H1 (cell line): Measurements from ENCODE around the gene TFG. TPM values are rescaled to one million over a fixed set of nuclear protein-coding genes. Genes with fewer than 3 reads are reported as not detected.

Experiments
- CTCF ChIA-PET: fragments of 300-600 bp; sonication (Branson Sonifier 250); formaldehyde crosslinking; loops from one replicate; lab custom pipeline; 2021; ENCODE audit not compliant: partially characterized antibody; lab: Charles Lee
- POLR2A ChIA-PET: fragments of 300-600 bp; sonication (Branson Sonifier 250); formaldehyde crosslinking; loops from one replicate; lab custom pipeline; 2021; ENCODE audit warnings: inconsistent platforms; ENCODE audit not compliant: partially characterized antibody; lab: Charles Lee
- DNase-seq, 2 experiments: peaks; one replicate each; pipeline versions ENCODE4 v3.0.0 to v3.0.0-alpha.2; 2010 to 2022; ENCODE audit warnings: low spot score in 2 of 2, low read depth in 1 of 2, mixed read lengths in 1 of 2
- FAIRE-seq: peaks from 2 replicates; lab custom pipeline; 2011; peaks lifted over from hg19 to GRCh38; lab: Jason Lieb, UNC
- H2AFZ ChIP-seq: 2 replicates; pipeline ENCODE4 v1.8.1; 2012; ENCODE audit warnings: low read length, inconsistent platforms
- H2AK5ac ChIP-seq: 2 replicates; pipeline ENCODE4 v1.6.1; 2013; ENCODE audit warnings: low read depth, low read length
- H2BK120ac ChIP-seq: replicated peaks from 2 replicates; pipeline ENCODE3; 2013; ENCODE audit warnings: low read depth, low read length, inconsistent platforms
- H2BK12ac ChIP-seq: 2 replicates; pipeline ENCODE4 v1.6.1; 2013; ENCODE audit warnings: low read depth, low read length
- H2BK15ac ChIP-seq: 2 replicates; pipeline ENCODE4 v1.6.1; 2013; ENCODE audit warnings: low read length
- H2BK20ac ChIP-seq: 2 replicates; pipeline ENCODE4 v1.6.1; 2013; ENCODE audit warnings: low read length
- H2BK5ac ChIP-seq: 2 replicates; pipeline ENCODE4 v1.6.1; 2013; ENCODE audit warnings: low read depth, low read length
- H3K14ac ChIP-seq: 2 replicates; pipeline ENCODE4 v1.6.1; 2013; ENCODE audit warnings: inconsistent platforms; ENCODE audit not compliant: insufficient read length
- H3K18ac ChIP-seq: 2 replicates; pipeline ENCODE4 v1.6.1; 2013; ENCODE audit warnings: low read length; ENCODE audit errors: extremely low read depth
- H3K23ac ChIP-seq: 2 replicates; pipeline ENCODE4 v1.6.1; 2013; ENCODE audit warnings: inconsistent platforms; ENCODE audit not compliant: insufficient read length
- H3K23me2 ChIP-seq: 2 replicates; pipeline ENCODE4 v1.6.1; 2013; ENCODE audit warnings: low read depth, low read length
- H3K27ac ChIP-seq: 2 replicates; pipeline ENCODE4 v1.6.1; 2011; ENCODE audit warnings: low read depth, low read length, inconsistent platforms
- H3K27me3 ChIP-seq, 4 experiments: replicated peaks in 1 of 4; 1 replicate in 1 of 4; 2 replicates in 3 of 4; pipeline versions ENCODE4 v1.6.1 to v1.8.1; 2011 to 2013; ENCODE audit warnings: low read length in 3 of 4, mild to moderate bottlenecking in 3 of 4, inconsistent platforms in 2 of 4, mixed read lengths in 2 of 4, moderate library complexity in 1 of 4; ENCODE audit not compliant: control insufficient read depth in 3 of 4, insufficient read depth in 3 of 4; ENCODE audit errors: extremely low read depth in 1 of 4
- H3K36me3 ChIP-seq, 4 experiments: 2 replicates each; pipeline versions ENCODE4 v1.6.1 to v1.8.1; 2011 to 2013; ENCODE audit warnings: mild to moderate bottlenecking in 4 of 4, low read length in 3 of 4, moderate library complexity in 2 of 4, control low read depth in 1 of 4, inconsistent platforms in 1 of 4; ENCODE audit not compliant: insufficient read depth in 4 of 4, control insufficient read depth in 2 of 4
- H3K4ac ChIP-seq: replicated peaks from 2 replicates; pipeline ENCODE3; 2013; ENCODE audit warnings: low read length, low read depth, mixed read lengths, inconsistent platforms; ENCODE audit not compliant: insufficient read length
- H3K4me1 ChIP-seq, 4 experiments: replicated peaks in 1 of 4; 1 replicate in 1 of 4; 2 replicates in 3 of 4; pipeline versions ENCODE4 v1.6.1 to v1.8.1; 2011 to 2013; ENCODE audit warnings: low read length in 3 of 4, inconsistent platforms in 2 of 4, mixed read lengths in 1 of 4; ENCODE audit not compliant: insufficient read depth in 4 of 4, control insufficient read depth in 3 of 4
- H3K4me2 ChIP-seq, 2 experiments: 2 replicates each; pipeline versions ENCODE4 v1.6.1 to v1.8.1; 2011 to 2013; ENCODE audit warnings: low read depth in 2 of 2, low read length in 2 of 2, control low read depth in 1 of 2, inconsistent platforms in 1 of 2, mild to moderate bottlenecking in 1 of 2; ENCODE audit not compliant: insufficient read depth in 1 of 2
- H3K4me3 ChIP-seq, 4 experiments: fragments of 200-600, 300-600 bp in 1 of 4; sonication (generic), shearing (Covaris generic), sonication (Bioruptor Twin) in 1 of 4; 2 replicates each; pipeline versions ENCODE4 v1.5.1 to v1.8.1; 2011 to 2016; ENCODE audit warnings: low read length in 4 of 4, low read depth in 3 of 4, control low read depth in 2 of 4, inconsistent platforms in 2 of 4, mild to moderate bottlenecking in 2 of 4, mixed read lengths in 1 of 4, moderate library complexity in 1 of 4; ENCODE audit not compliant: insufficient read depth in 2 of 4; ENCODE audit errors: extremely low read depth in 1 of 4
- H3K56ac ChIP-seq: replicated peaks from 2 replicates; pipeline ENCODE3; 2013; ENCODE audit warnings: low read depth, mild to moderate bottlenecking, mixed read lengths, low read length, inconsistent platforms; ENCODE audit not compliant: insufficient read length
- H3K79me1 ChIP-seq: 2 replicates; pipeline ENCODE4 v1.6.1; 2013; ENCODE audit warnings: low read depth, low read length, control low read depth
- H3K79me2 ChIP-seq, 2 experiments: 2 replicates each; pipeline versions ENCODE4 v1.6.1 to v1.8.1; 2012 to 2013; ENCODE audit warnings: low read length in 2 of 2, mild to moderate bottlenecking in 2 of 2, inconsistent platforms in 1 of 2; ENCODE audit not compliant: insufficient read depth in 2 of 2, control insufficient read depth in 1 of 2
- H3K9ac ChIP-seq, 4 experiments: replicated peaks in 1 of 4; 1 replicate in 1 of 4; 2 replicates in 3 of 4; pipeline versions ENCODE4 v1.6.1 to v1.8.1; 2011 to 2013; ENCODE audit warnings: low read depth in 3 of 4, low read length in 3 of 4, control low read depth in 2 of 4, mild to moderate bottlenecking in 2 of 4, moderate library complexity in 2 of 4, inconsistent platforms in 1 of 4; ENCODE audit errors: extremely low read depth in 1 of 4
- H3K9me3 ChIP-seq, 2 experiments: 2 replicates each; pipeline versions ENCODE4 v1.6.1 to v1.8.1; 2012 to 2013; ENCODE audit warnings: mild to moderate bottlenecking in 2 of 2, moderate library complexity in 2 of 2, control low read depth in 1 of 2, inconsistent platforms in 1 of 2, low read depth in 1 of 2, low read length in 1 of 2, mixed read lengths in 1 of 2; ENCODE audit not compliant: insufficient read depth in 2 of 2
- H4K20me1 ChIP-seq, 2 experiments: replicated peaks in 1 of 2; 2 replicates each; pipeline versions ENCODE3 to v1.8.1; 2011 to 2013; ENCODE audit warnings: inconsistent platforms in 2 of 2, low read length in 2 of 2, mild to moderate bottlenecking in 1 of 2; ENCODE audit not compliant: insufficient read depth in 2 of 2, control insufficient read depth in 1 of 2
- H4K5ac ChIP-seq: 2 replicates; pipeline ENCODE4 v1.6.1; 2013; ENCODE audit warnings: low read length, low read depth, mixed read lengths, inconsistent platforms; ENCODE audit not compliant: insufficient read length
- H4K8ac ChIP-seq: 2 replicates; pipeline ENCODE4 v1.8.0; 2013; ENCODE audit warnings: mild to moderate bottlenecking, moderate library complexity, low read length, inconsistent platforms; ENCODE audit not compliant: insufficient read depth; ENCODE audit errors: extremely low read depth
- H4K91ac ChIP-seq: replicated peaks from 2 replicates; pipeline ENCODE3; 2013; ENCODE audit warnings: low read length, mixed read lengths, inconsistent platforms; ENCODE audit not compliant: insufficient read length
- CBX5 ChIP-seq: fragments of 300-800, 300-1000 bp; sonication (generic); IDR thresholded peaks from 2 replicates; pipeline ENCODE4 v1.7.1; 2016; ENCODE audit warnings: antibody characterized with exemption, low read length, low read depth
- GTF2F1 ChIP-seq: IDR thresholded peaks from 2 replicates; pipeline ENCODE4 v1.6.1; 2012; ENCODE audit warnings: low read depth, low read length, improper control_type of control experiment, borderline replicate concordance
- KDM4A ChIP-seq: IDR thresholded peaks from one replicate; pipeline ENCODE4 v1.7.1; 2012; ENCODE audit warnings: low read depth, mild to moderate bottlenecking, moderate library complexity, low read length, inconsistent platforms; ENCODE audit not compliant: severe bottlenecking
- NANOG ChIP-seq: IDR thresholded peaks from 2 replicates; pipeline ENCODE4 v1.6.1; 2011; ENCODE audit warnings: low read length, low read depth, mild to moderate bottlenecking, inconsistent platforms; ENCODE audit not compliant: insufficient read depth, poor library complexity, severe bottlenecking
- NRF1 ChIP-seq: IDR thresholded peaks from 2 replicates; pipeline ENCODE4 v1.6.1; 2011; ENCODE audit warnings: mild to moderate bottlenecking, low read depth, low read length, improper control_type of control experiment
- POU5F1 ChIP-seq: IDR thresholded peaks from 2 replicates; pipeline ENCODE4 v1.6.1; 2011; ENCODE audit warnings: low read depth, mild to moderate bottlenecking, low read length, moderate library complexity
- RAD21 ChIP-seq, 2 experiments: IDR thresholded peaks in 1 of 2; conservative IDR thresholded peaks in 1 of 2; 2 replicates each; pipeline ENCODE4 v1.6.1; 2011; ENCODE audit warnings: low read depth in 2 of 2, low read length in 2 of 2, improper control_type of control experiment in 1 of 2, inconsistent platforms in 1 of 2, mild to moderate bottlenecking in 1 of 2, moderate library complexity in 1 of 2
- SIRT6 ChIP-seq: IDR thresholded peaks from one replicate; pipeline ENCODE4 v1.7.1; 2012; ENCODE audit warnings: low read length, inconsistent platforms
- SP2 ChIP-seq: IDR thresholded peaks from 2 replicates; pipeline ENCODE4 v1.6.1; 2012; ENCODE audit warnings: mild to moderate bottlenecking, low read length, inconsistent platforms
- WGBS, 2 experiments: shearing (Covaris generic) in 1 of 2; methylation state at CpG; one replicate each; pipeline versions ENCODE4 v1.1.6 to v1.1.7; 2013 to 2015; ENCODE audit warnings: low lambda C conversion rate in 2 of 2, mixed read lengths in 2 of 2, inconsistent platforms in 1 of 2, low coverage in 1 of 2, missing lambda C conversion rate in 1 of 2; ENCODE audit not compliant: insufficient replicate concordance in 2 of 2, insufficient coverage in 1 of 2, insufficient read length in 1 of 2; ENCODE audit errors: extremely low coverage in 1 of 2, missing lambda C conversion rate in 1 of 2; 5-methylcytosine and 5-hydroxymethylcytosine counted together
- polyA plus RNA-seq, 7 experiments: library from polyadenylated mRNA; depleted of rRNA in 3 of 7; stranded (reverse) in 5 of 7; unstranded in 2 of 7; fragments of >200 nt in 5 of 7; fragments of 200-250 nt in 2 of 7; gene quantifications; 1 replicate in 5 of 7; 2 replicates in 1 of 7; 4 replicates in 1 of 7; pipeline versions ENCODE4 v1.2.1 to v1.2.3, GENCODE V29; 2011 to 2013; ENCODE audit warnings: missing spikeins in 2 of 7, mixed read lengths in 2 of 7
- total RNA-seq: library from RNA; stranded (reverse); fragmentation: NEBNext Ultra II Directional; extraction: Animal tissue kit (Norgen Biotek cat#: 25700); gene quantifications from 2 replicates; pipeline ENCODE4 v1.2.1, GENCODE V29; 2021
- TF ChIP-seq, protein P1 (sequence below): IDR thresholded peaks from 2 replicates; pipeline ENCODE4 v1.6.1; 2012; ENCODE audit warnings: low read length, inconsistent platforms

Gene TFG
- total and polyA plus RNA-seq, 2 of the 8 experiments (the other 6 are each of a cell fraction or from before 2014, with no cell fraction given), result 81.9 to 98.4 TPM

GRCh38 chr3:100761211-100761942 lies 52.1 kb downstream of the TFG start:
- no peak overlapping the region for H3K14ac ChIP-seq
- H3K4me1 ChIP-seq, result 0 out of 7 replicates have a peak, but pooled peaks cover 0 to 3% (median 0%) of the 10 kb centered on the region in 4 experiments
- no peak overlapping the region for H2BK12ac ChIP-seq
- no peak overlapping the region for H2BK5ac ChIP-seq
- H3K27ac ChIP-seq, result no peak overlapping the region
- H3K27me3 ChIP-seq, result no peaks in the 10 kb centered on the region
- H3K36me3 ChIP-seq, result no peaks in the 10 kb centered on the region
- H3K23me2 ChIP-seq, result no peaks in the 10 kb centered on the region
- no peak overlapping the region for H2BK15ac ChIP-seq
- H3K9me3 ChIP-seq, result no peaks in the 10 kb centered on the region
- no peaks in the 10 kb centered on the region for H4K20me1 ChIP-seq
- H2AFZ ChIP-seq, result no peak overlapping the region
- H4K5ac ChIP-seq, result no peak overlapping the region
- H3K56ac ChIP-seq, result no peak overlapping the region
- no peak overlapping the region for H2BK120ac ChIP-seq
- H3K18ac ChIP-seq, result no peak overlapping the region
- H2AK5ac ChIP-seq, result no peak overlapping the region
- no peaks in the 10 kb centered on the region for H3K79me1 ChIP-seq
- WGBS, 2 experiments, result 81% methylated on average over 1 of the region's 1 CpG; no CpG with 5 or more reads in 1 of the 2 experiments
- no peaks in the 10 kb centered on the region for H3K79me2 ChIP-seq
- no peak for FAIRE-seq
- no peak overlapping the region for H3K4ac ChIP-seq
- H3K9ac ChIP-seq, result no peak overlapping the region
- no peak for DNase-seq
- no peak overlapping the region for H4K8ac ChIP-seq
- H4K91ac ChIP-seq, result no peak overlapping the region
- H3K4me3 ChIP-seq, result no peak overlapping the region
- ChIA-PET POLR2A (interaction anchor here (0.6 to 2.6 kb wide), 4 partner anchors 9 to 486 kb away, joined by 3 to 12 read pairs (median 3); no protein-coding TSS in a partner anchor), CTCF (interaction anchor here (0.8 to 4.7 kb wide), 14 partner anchors 9 to 321 kb away, joined by 3 to 33 read pairs (median 4); no protein-coding TSS in a partner anchor)
- H3K23ac ChIP-seq, result no peak overlapping the region
- H2BK20ac ChIP-seq, result no peak overlapping the region
- H3K4me2 ChIP-seq, result no peak overlapping the region
- no peak for TF ChIP-seq CBX5
- TF ChIP-seq POU5F1, result no peak
- no peak for TF ChIP-seq NRF1
- no peak for TF ChIP-seq SIRT6
- no peak for TF ChIP-seq KDM4A
- no peak for TF ChIP-seq SP2
- TF ChIP-seq RAD21 (IDR thresholded peaks at IDR 0.05 in 1 of 2, conservative IDR thresholded peaks at IDR 0.05 in 1 of 2; ENCODE audit: low read depth in 2 of 2, low read length in 2 of 2), result peak; percentile 35 to 47
- TF ChIP-seq, protein P1, sequence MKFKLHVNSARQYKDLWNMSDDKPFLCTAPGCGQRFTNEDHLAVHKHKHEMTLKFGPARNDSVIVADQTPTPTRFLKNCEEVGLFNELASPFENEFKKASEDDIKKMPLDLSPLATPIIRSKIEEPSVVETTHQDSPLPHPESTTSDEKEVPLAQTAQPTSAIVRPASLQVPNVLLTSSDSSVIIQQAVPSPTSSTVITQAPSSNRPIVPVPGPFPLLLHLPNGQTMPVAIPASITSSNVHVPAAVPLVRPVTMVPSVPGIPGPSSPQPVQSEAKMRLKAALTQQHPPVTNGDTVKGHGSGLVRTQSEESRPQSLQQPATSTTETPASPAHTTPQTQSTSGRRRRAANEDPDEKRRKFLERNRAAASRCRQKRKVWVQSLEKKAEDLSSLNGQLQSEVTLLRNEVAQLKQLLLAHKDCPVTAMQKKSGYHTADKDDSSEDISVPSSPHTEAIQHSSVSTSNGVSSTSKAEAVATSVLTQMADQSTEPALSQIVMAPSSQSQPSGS, result no peak
- TF ChIP-seq NANOG, result no peak
- no peak for TF ChIP-seq GTF2F1
